ENCODE results near the gene SYP.

Gene SYP

GRCh38 chrX:49177338-49177833 is 22.6 kb downstream of the SYP start:
- H3K79me2 ChIP-seq (ENCODE audit: insufficient read depth, low read length), result peaks cover 9% of the 10 kb centered on the region; the same call in 1 of the 2 replicates

GRCh38 chrX:49176421-49177326 is 23.3 kb downstream of the SYP start:
- H3K4me3 ChIP-seq (ENCODE audit: insufficient read depth, low read length, poor library complexity, severe bottlenecking), result no peak overlapping the region
- peaks cover 9% of the 10 kb centered on the region; the same call in 1 of the 2 replicates for H3K79me2 ChIP-seq (ENCODE audit: insufficient read depth, low read length)
- no peak overlapping the region for H3K27ac ChIP-seq (ENCODE audit: low read depth, low read length)
- no peak overlapping the region for H3K4me2 ChIP-seq (ENCODE audit: low read depth, low read length, poor library complexity, severe bottlenecking)
- no peaks in the 10 kb centered on the region for H3K36me3 ChIP-seq (ENCODE audit: low read length)
- 0 out of 2 replicates have a peak, but pooled peaks cover 3% of the 10 kb centered on the region for H3F3A ChIP-seq (ENCODE audit: insufficient read depth)
- H4K20me1 ChIP-seq (ENCODE audit: low read depth, low read length), result 0 out of 2 replicates have a peak, but pooled peaks cover 3% of the 10 kb centered on the region
- no peak for TF ChIP-seq EZH2phosphoT487 (conservative IDR thresholded peaks at IDR 0.05; ENCODE audit: low read length)
- TF ChIP-seq, protein P1, sequence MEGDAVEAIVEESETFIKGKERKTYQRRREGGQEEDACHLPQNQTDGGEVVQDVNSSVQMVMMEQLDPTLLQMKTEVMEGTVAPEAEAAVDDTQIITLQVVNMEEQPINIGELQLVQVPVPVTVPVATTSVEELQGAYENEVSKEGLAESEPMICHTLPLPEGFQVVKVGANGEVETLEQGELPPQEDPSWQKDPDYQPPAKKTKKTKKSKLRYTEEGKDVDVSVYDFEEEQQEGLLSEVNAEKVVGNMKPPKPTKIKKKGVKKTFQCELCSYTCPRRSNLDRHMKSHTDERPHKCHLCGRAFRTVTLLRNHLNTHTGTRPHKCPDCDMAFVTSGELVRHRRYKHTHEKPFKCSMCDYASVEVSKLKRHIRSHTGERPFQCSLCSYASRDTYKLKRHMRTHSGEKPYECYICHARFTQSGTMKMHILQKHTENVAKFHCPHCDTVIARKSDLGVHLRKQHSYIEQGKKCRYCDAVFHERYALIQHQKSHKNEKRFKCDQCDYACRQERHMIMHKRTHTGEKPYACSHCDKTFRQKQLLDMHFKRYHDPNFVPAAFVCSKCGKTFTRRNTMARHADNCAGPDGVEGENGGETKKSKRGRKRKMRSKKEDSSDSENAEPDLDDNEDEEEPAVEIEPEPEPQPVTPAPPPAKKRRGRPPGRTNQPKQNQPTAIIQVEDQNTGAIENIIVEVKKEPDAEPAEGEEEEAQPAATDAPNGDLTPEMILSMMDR (IDR thresholded peaks at IDR 0.05; ENCODE audit: insufficient read depth, low read length, poor library complexity, severe bottlenecking), result no peak
- H3K9me2 ChIP-seq (replicated peaks; ENCODE audit: insufficient read depth, low read length), result no peaks in the 10 kb centered on the region
- H2AFZ ChIP-seq (ENCODE audit: low read depth, low read length, severe bottlenecking), result no peak overlapping the region
- no peaks in the 10 kb centered on the region for H3K27me3 ChIP-seq (ENCODE audit: low read length)
- H3K9me3 ChIP-seq (ENCODE audit: insufficient read depth, low read length), result no peaks in the 10 kb centered on the region
- H3K9ac ChIP-seq (ENCODE audit: low read length), result no peak overlapping the region

More at GRCh38 chrX:49177338-49177833, 22.6 kb downstream of the SYP start:
- H3F3A ChIP-seq (ENCODE audit: insufficient read depth), result 0 out of 2 replicates have a peak, but pooled peaks cover 3% of the 10 kb centered on the region
- no peak overlapping the region for H3K4me3 ChIP-seq (ENCODE audit: insufficient read depth, low read length, poor library complexity, severe bottlenecking)
- H3K9ac ChIP-seq (ENCODE audit: low read length), result no peak overlapping the region
- H3K27me3 ChIP-seq (ENCODE audit: low read length), result no peaks in the 10 kb centered on the region
- H3K36me3 ChIP-seq (ENCODE audit: low read length), result no peaks in the 10 kb centered on the region
- no peaks in the 10 kb centered on the region for H3K9me3 ChIP-seq (ENCODE audit: insufficient read depth, low read length)
- H4K20me1 ChIP-seq (ENCODE audit: low read depth, low read length), result 0 out of 2 replicates have a peak, but pooled peaks cover 3% of the 10 kb centered on the region
- no peaks in the 10 kb centered on the region for H3K9me2 ChIP-seq (replicated peaks; ENCODE audit: insufficient read depth, low read length)
- no peak overlapping the region for H2AFZ ChIP-seq (ENCODE audit: low read depth, low read length, severe bottlenecking)
- H3K27ac ChIP-seq (ENCODE audit: low read depth, low read length), result no peak overlapping the region
- H3K4me2 ChIP-seq (ENCODE audit: low read depth, low read length, poor library complexity, severe bottlenecking), result no peak overlapping the region
- TF ChIP-seq EZH2phosphoT487 (conservative IDR thresholded peaks at IDR 0.05; ENCODE audit: low read length), result no peak
- TF ChIP-seq, protein P1 (IDR thresholded peaks at IDR 0.05; ENCODE audit: insufficient read depth, low read length, poor library complexity, severe bottlenecking), result no peak

DNA sequence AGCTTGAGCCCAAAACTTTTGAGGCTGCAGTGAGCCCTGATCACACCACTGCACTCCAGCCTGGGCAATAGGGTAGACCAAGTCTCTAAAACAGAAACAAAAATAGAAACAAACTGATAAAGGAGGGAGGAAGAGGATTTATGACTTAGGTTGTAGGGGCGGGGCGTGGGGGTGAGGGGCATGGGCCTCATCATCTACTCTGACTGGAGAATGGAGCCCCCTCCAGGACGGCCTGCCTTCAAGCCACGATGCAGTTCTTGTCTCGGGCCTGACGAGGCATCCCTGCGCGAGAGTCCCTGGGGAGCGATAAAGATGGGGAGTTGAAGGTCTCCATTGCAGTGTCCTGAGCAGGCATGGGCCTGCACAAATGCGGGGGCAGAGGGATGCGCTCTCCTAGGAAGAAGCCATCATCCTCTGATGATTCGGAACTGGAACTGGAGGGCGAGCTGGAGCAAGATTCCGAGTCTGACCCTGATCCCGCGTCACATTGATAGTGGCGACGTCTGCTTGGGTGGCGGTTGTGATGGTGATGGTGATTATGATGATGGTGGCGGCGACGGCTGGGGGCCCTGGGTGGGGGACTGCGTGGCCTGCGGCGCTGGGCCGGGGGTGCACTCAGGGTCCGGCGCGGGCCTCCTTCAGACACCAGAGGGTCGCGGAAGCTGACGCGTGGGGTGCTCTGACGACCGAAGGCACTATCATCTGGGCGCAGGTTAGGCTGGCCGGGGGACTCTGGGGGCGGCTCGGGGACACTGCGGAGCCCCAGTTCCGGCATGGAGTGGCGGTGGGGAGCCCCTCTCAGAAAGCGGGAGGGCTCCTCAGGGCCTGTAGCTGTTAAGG is 24.3 kb downstream of the SYP start:
- Histone ChIP-seq H3K36me3 (ENCODE audit: low read length) (no peaks in the 10 kb centered on the region), H3K27me3 (ENCODE audit: low read length) (no peaks in the 10 kb centered on the region), H3K4me3 (ENCODE audit: insufficient read depth, low read length, poor library complexity, severe bottlenecking) (no peak overlapping the region), H3K79me2 (ENCODE audit: insufficient read depth, low read length) (peaks cover 9% of the 10 kb centered on the region; the same call in 1 of the 2 replicates), H3K27ac (ENCODE audit: low read depth, low read length) (no peak overlapping the region), H4K20me1 (ENCODE audit: low read depth, low read length) (0 out of 2 replicates have a peak, but pooled peaks cover 3% of the 10 kb centered on the region), H3K9me2 (replicated peaks; ENCODE audit: insufficient read depth, low read length) (no peaks in the 10 kb centered on the region), H3K4me2 (ENCODE audit: low read depth, low read length, poor library complexity, severe bottlenecking) (no peak overlapping the region), H3F3A (ENCODE audit: insufficient read depth) (0 out of 2 replicates have a peak, but pooled peaks cover 3% of the 10 kb centered on the region), H3K9me3 (ENCODE audit: insufficient read depth, low read length) (no peaks in the 10 kb centered on the region), H3K9ac (ENCODE audit: low read length) (no peak overlapping the region), H2AFZ (ENCODE audit: low read depth, low read length, severe bottlenecking) (no peak overlapping the region)
- no peak for TF ChIP-seq EZH2phosphoT487 (conservative IDR thresholded peaks at IDR 0.05; ENCODE audit: low read length)
- TF ChIP-seq, protein P1 (IDR thresholded peaks at IDR 0.05; ENCODE audit: insufficient read depth, low read length, poor library complexity, severe bottlenecking), result no peak

Measured in SU-DHL-6 (cell line).